Keratinocyte (primary cell): Measurements from ENCODE around the gene ARTN. TPM values are rescaled to one million over a fixed set of nuclear protein-coding genes. Genes with fewer than 3 reads are reported as not detected.

Source experiments
- DNase-seq: peaks from one replicate; pipeline ENCODE4 v3.0.0-alpha.2; 2011; ENCODE audit warnings: low read depth, missing footprints, low spot score
- FAIRE-seq: peaks from 2 replicates; lab custom pipeline; 2011; peaks lifted over from hg19 to GRCh38; lab: Jason Lieb, UNC
- H2AFZ ChIP-seq: 2 replicates; pipeline ENCODE4 v1.6.0; 2012; ENCODE audit warnings: low read length, control low read depth, inconsistent platforms; ENCODE audit not compliant: control insufficient read depth
- H3K27ac ChIP-seq: 2 replicates; pipeline ENCODE4 v1.5.1; 2011; ENCODE audit warnings: low read length; ENCODE audit not compliant: control insufficient read depth, insufficient read depth
- H3K27me3 ChIP-seq: 3 replicates; pipeline ENCODE4 v1.6.0; 2011; ENCODE audit warnings: low read length; ENCODE audit not compliant: control insufficient read depth, insufficient read depth; ENCODE audit errors: extremely low read depth
- H3K36me3 ChIP-seq, 2 experiments: 2 replicates in 1 of 2; 3 replicates in 1 of 2; pipeline ENCODE4 v1.5.1; 2011; ENCODE audit warnings: low read length in 2 of 2, mild to moderate bottlenecking in 1 of 2; ENCODE audit not compliant: control insufficient read depth in 2 of 2, insufficient read depth in 2 of 2; ENCODE audit errors: extremely low read depth in 1 of 2
- H3K4me1 ChIP-seq: 3 replicates; pipeline ENCODE4 v1.5.1; 2011; ENCODE audit warnings: low read length; ENCODE audit not compliant: control insufficient read depth, insufficient read depth; ENCODE audit errors: extremely low read depth
- H3K4me2 ChIP-seq: 3 replicates; pipeline ENCODE4 v1.6.0; 2011; ENCODE audit warnings: low read depth, low read length; ENCODE audit not compliant: control insufficient read depth, insufficient read depth; ENCODE audit errors: extremely low read depth
- H3K4me3 ChIP-seq, 3 experiments: fragments of 200-600 bp in 1 of 3; sonication (generic) in 1 of 3; 2 replicates in 2 of 3; 3 replicates in 1 of 3; pipeline ENCODE4 v1.5.1; 2011 to 2016; ENCODE audit warnings: low read length in 3 of 3, mild to moderate bottlenecking in 3 of 3, control low read depth in 2 of 3, inconsistent platforms in 1 of 3, low read depth in 1 of 3, mixed read lengths in 1 of 3, mixed run types in 1 of 3, moderate library complexity in 1 of 3; ENCODE audit not compliant: control insufficient read depth in 2 of 3, insufficient read depth in 2 of 3; ENCODE audit errors: extremely low read depth in 1 of 3
- H3K79me2 ChIP-seq: 2 replicates; pipeline ENCODE4 v1.6.0; 2012; ENCODE audit warnings: low read length; ENCODE audit not compliant: control insufficient read depth, insufficient read depth
- H3K9ac ChIP-seq: 3 replicates; pipeline ENCODE4 v1.6.0; 2011; ENCODE audit warnings: low read length; ENCODE audit not compliant: control insufficient read depth, insufficient read depth; ENCODE audit errors: extremely low read depth
- H3K9me1 ChIP-seq: 3 replicates; pipeline ENCODE4 v1.6.0; 2011; ENCODE audit warnings: low read length; ENCODE audit not compliant: control insufficient read depth, insufficient read depth; ENCODE audit errors: extremely low read depth
- H3K9me3 ChIP-seq: 2 replicates; pipeline ENCODE4 v1.5.1; 2012; ENCODE audit warnings: low read depth, low read length; ENCODE audit not compliant: control insufficient read depth
- H4K20me1 ChIP-seq: 3 replicates; pipeline ENCODE4 v1.6.0; 2011; ENCODE audit warnings: low read length; ENCODE audit not compliant: control insufficient read depth, insufficient read depth; ENCODE audit errors: extremely low read depth
- CTCF ChIP-seq, 3 experiments: IDR thresholded peaks in 1 of 3; conservative IDR thresholded peaks in 1 of 3; optimal IDR thresholded peaks in 1 of 3; 2 replicates in 2 of 3; 3 replicates in 1 of 3; pipeline versions ENCODE3 to v1.5.1; 2011; ENCODE audit warnings: low read length in 3 of 3, mild to moderate bottlenecking in 3 of 3, moderate library complexity in 2 of 3, control low read depth in 1 of 3, inconsistent platforms in 1 of 3; ENCODE audit not compliant: insufficient read depth in 2 of 3; ENCODE audit errors: extremely low read depth in 1 of 3
- EZH2 ChIP-seq: IDR thresholded peaks from one replicate; pipeline ENCODE4 v1.6.1; 2012; ENCODE audit warnings: inconsistent platforms, mild to moderate bottlenecking, low read length, moderate library complexity
- dilution Hi-C: fragments of 300-500 bp; cut with MboI; formaldehyde crosslinking; loops from one replicate; pipeline ENCODE4 v1.7.0; 2020; ENCODE audit warnings: low sequenced_read_pairs; ENCODE audit not compliant: extremely low pct_ligation_motif_present
- polyA plus RNA-seq, 5 experiments: library from polyadenylated mRNA; depleted of rRNA in 3 of 5; stranded (reverse) in 3 of 5; stranded (forward) in 1 of 5; unstranded in 1 of 5; fragments of >200 nt; gene quantifications; 1 replicate in 1 of 5; 2 replicates in 3 of 5; 3 replicates in 1 of 5; pipeline versions ENCODE4 v1.2.1 to v1.2.3, GENCODE V29; 2011 to 2012; ENCODE audit warnings: missing spikeins in 2 of 5, low read depth in 1 of 5, low replicate concordance in 1 of 5

Gene ARTN
- polyA plus RNA-seq, 1 donor (not counting 4 experiments of a cell fraction or from before 2014, with no cell fraction given) = 27.2 TPM

- H3K4me2 ChIP-seq = peak overlapping the region; percentile 95
- H3K27me3 ChIP-seq = no peaks in the 10 kb centered on the region
- no peaks in the 10 kb centered on the region for H3K9me3 ChIP-seq
- H3K4me3 ChIP-seq = peak overlapping the region; percentile 90 to 99 (median 93)
- FAIRE-seq (no peak), DNase-seq (no peak)
- peaks cover 30 to 32% of the 10 kb centered on the region in 2 experiments for H3K36me3 ChIP-seq
- TF ChIP-seq CTCF (optimal IDR thresholded peaks at IDR 0.05 in 1 of 3, IDR thresholded peaks at IDR 0.05 in 1 of 3, conservative IDR thresholded peaks at IDR 0.05 in 1 of 3; ENCODE audit: extremely low read depth in 1 of 3, insufficient read depth in 2 of 3, low read length in 3 of 3) = no peak
- TF ChIP-seq EZH2 = no peak
- H3K4me1 ChIP-seq = peaks cover 40% of the 10 kb centered on the region
- no peaks in the 10 kb centered on the region for H4K20me1 ChIP-seq
- peak overlapping the region; percentile 85 for H2AFZ ChIP-seq
- H3K27ac ChIP-seq = peak overlapping the region; percentile 74
- dilution Hi-C loops = no loop called here
- H3K79me2 ChIP-seq = peaks cover 46% of the 10 kb centered on the region
- H3K9ac ChIP-seq = peak overlapping the region; percentile 87
- peaks cover 5% of the 10 kb centered on the region for H3K9me1 ChIP-seq
Measured at GRCh38 chr1:43973981-43974442, 40.4 kb downstream of the ARTN start.

- Histone ChIP-seq H3K27me3 (no peaks in the 10 kb centered on the region), H3K4me1 (peaks cover 40% of the 10 kb centered on the region), H3K9me3 (no peaks in the 10 kb centered on the region), H3K4me3 (peak within 1 kb of the TSS; percentile 90 to 99 (median 93)), H3K36me3 (peaks cover 30 to 32% of the 10 kb centered on the region in 2 experiments), H3K9me1 (peaks cover 5% of the 10 kb centered on the region), H3K9ac (peak within 1 kb of the TSS; percentile 87), H4K20me1 (no peaks in the 10 kb centered on the region), H3K79me2 (peaks cover 46% of the 10 kb centered on the region), H3K4me2 (peak within 1 kb of the TSS; percentile 95), H2AFZ (peak within 1 kb of the TSS; percentile 85), H3K27ac (peak within 1 kb of the TSS; percentile 74)
- no peak for TF ChIP-seq EZH2
- TF ChIP-seq CTCF (optimal IDR thresholded peaks at IDR 0.05 in 1 of 3, IDR thresholded peaks at IDR 0.05 in 1 of 3, conservative IDR thresholded peaks at IDR 0.05 in 1 of 3; ENCODE audit: extremely low read depth in 1 of 3, insufficient read depth in 2 of 3, low read length in 3 of 3) = no peak
- FAIRE-seq (no peak), DNase-seq (peak; percentile 53)
- dilution Hi-C loops = no loop called here
Measured at GRCh38 chr1:43974443-43975248, 41.0 kb downstream of the ARTN start, which contains the start of gene ATP6V0B. Gene ATP6V0B (plus strand): TSS chr1:43974960. CDS start chr1:43975041, 81 bp downstream.
